H9 (cell line): Measurements from ENCODE around the gene KCNMA1. TPM values are rescaled to one million over a fixed set of nuclear protein-coding genes. Genes with fewer than 3 reads are reported as not detected.

Source experiments
- DNase-seq: peaks from one replicate; pipeline ENCODE4 v3.0.0-alpha.2; 2017
- H2AFZ ChIP-seq: one replicate; pipeline ENCODE4 v1.6.1; 2013; ENCODE audit warnings: mild to moderate bottlenecking, low read length, control low read depth, moderate library complexity
- H2AK5ac ChIP-seq: 2 replicates; pipeline ENCODE4 v1.6.1; 2013; ENCODE audit warnings: low read length, control low read depth, mixed read lengths; ENCODE audit not compliant: insufficient read length
- H2BK120ac ChIP-seq: one replicate; pipeline ENCODE4 v1.6.1; 2013; ENCODE audit warnings: low read depth, mild to moderate bottlenecking, low read length, control low read depth, inconsistent platforms; ENCODE audit not compliant: poor library complexity, severe bottlenecking
- H2BK12ac ChIP-seq: 2 replicates; pipeline ENCODE4 v1.6.1; 2013; ENCODE audit warnings: low read length, control low read depth, mixed read lengths, low read depth; ENCODE audit not compliant: insufficient read length
- H2BK15ac ChIP-seq: 2 replicates; pipeline ENCODE4 v1.6.1; 2013; ENCODE audit warnings: low read depth, low read length, control low read depth
- H2BK20ac ChIP-seq: one replicate; pipeline ENCODE4 v1.6.1; 2013; ENCODE audit warnings: low read depth, mild to moderate bottlenecking, low read length, control low read depth, inconsistent platforms; ENCODE audit not compliant: poor library complexity, severe bottlenecking
- H2BK5ac ChIP-seq: 2 replicates; pipeline ENCODE4 v1.6.1; 2013; ENCODE audit warnings: low read length, control low read depth, mixed read lengths; ENCODE audit not compliant: insufficient read length
- H3K14ac ChIP-seq: 2 replicates; pipeline ENCODE4 v1.6.1; 2013; ENCODE audit warnings: low read length, control low read depth; ENCODE audit not compliant: insufficient read depth
- H3K18ac ChIP-seq: 2 replicates; pipeline ENCODE4 v1.6.1; 2013; ENCODE audit warnings: low read depth, mild to moderate bottlenecking, mixed read lengths, low read length, control low read depth; ENCODE audit not compliant: insufficient read length
- H3K23ac ChIP-seq: 2 replicates; pipeline ENCODE4 v1.6.1; 2013; ENCODE audit warnings: low read length, control low read depth, mixed read lengths, low read depth; ENCODE audit not compliant: insufficient read length
- H3K23me2 ChIP-seq: 2 replicates; pipeline ENCODE4 v1.6.1; 2013; ENCODE audit warnings: low read depth, mild to moderate bottlenecking, mixed read lengths, low read length, control low read depth; ENCODE audit not compliant: insufficient read length, poor library complexity, severe bottlenecking
- H3K27ac ChIP-seq: 2 replicates; pipeline ENCODE4 v1.5.1; 2013; ENCODE audit warnings: low read length, control low read depth, mixed read lengths, low read depth; ENCODE audit not compliant: insufficient read length
- H3K27me3 ChIP-seq: 2 replicates; pipeline ENCODE4 v1.6.1; 2013; ENCODE audit warnings: low read length, control low read depth, inconsistent platforms; ENCODE audit not compliant: insufficient read depth
- H3K4ac ChIP-seq: 2 replicates; pipeline ENCODE4 v1.6.1; 2013; ENCODE audit warnings: low read depth, mild to moderate bottlenecking, control low read depth, inconsistent platforms, low read length, moderate library complexity
- H3K4me1 ChIP-seq: 2 replicates; pipeline ENCODE4 v1.6.1; 2013; ENCODE audit warnings: low read length, control low read depth, inconsistent platforms; ENCODE audit not compliant: insufficient read depth
- H3K4me2 ChIP-seq: 2 replicates; pipeline ENCODE4 v1.6.1; 2013; ENCODE audit warnings: low read length, control low read depth, mixed read lengths; ENCODE audit not compliant: insufficient read length, insufficient read depth
- H3K56ac ChIP-seq: 2 replicates; pipeline ENCODE4 v1.6.1; 2013; ENCODE audit warnings: low read depth, mild to moderate bottlenecking, mixed read lengths, low read length, control low read depth; ENCODE audit not compliant: insufficient read length
- H3K79me1 ChIP-seq: 2 replicates; pipeline ENCODE4 v1.6.1; 2013; ENCODE audit warnings: low read depth, mild to moderate bottlenecking, moderate library complexity, low read length, control low read depth, inconsistent platforms; ENCODE audit not compliant: insufficient read depth, poor library complexity, severe bottlenecking
- H3K79me2 ChIP-seq: 2 replicates; pipeline ENCODE4 v1.6.1; 2013; ENCODE audit warnings: low read length, control low read depth, inconsistent platforms; ENCODE audit not compliant: insufficient read depth
- H3K9ac ChIP-seq: 2 replicates; pipeline ENCODE4 v1.6.1; 2013; ENCODE audit warnings: low read length, control low read depth, mixed read lengths; ENCODE audit not compliant: insufficient read length; ENCODE audit errors: extremely low read depth
- H3K9me3 ChIP-seq: one replicate; pipeline ENCODE4 v1.6.1; 2013; ENCODE audit warnings: low read depth, low read length, inconsistent platforms; ENCODE audit not compliant: control insufficient read depth
- H3T11ph ChIP-seq: one replicate; pipeline ENCODE4 v1.6.1; 2013; ENCODE audit warnings: mild to moderate bottlenecking, low read length, control low read depth, inconsistent platforms
- H4K20me1 ChIP-seq: one replicate; pipeline ENCODE4 v1.6.1; 2013; ENCODE audit not compliant: control insufficient read depth, insufficient read length, insufficient read depth
- H4K5ac ChIP-seq: 2 replicates; pipeline ENCODE4 v1.6.1; 2013; ENCODE audit warnings: low read depth, mild to moderate bottlenecking, mixed read lengths, low read length, control low read depth; ENCODE audit not compliant: insufficient read length
- H4K8ac ChIP-seq: replicated peaks from 2 replicates; pipeline ENCODE4 v1.6.1; 2013; ENCODE audit warnings: low read length, control low read depth, mixed read lengths, low read depth; ENCODE audit not compliant: insufficient read length
- H4K91ac ChIP-seq: 2 replicates; pipeline ENCODE4 v1.6.1; 2013; ENCODE audit warnings: low read depth, mild to moderate bottlenecking, moderate library complexity, mixed read lengths, low read length, control low read depth; ENCODE audit not compliant: insufficient read length
- H3K27ac Mint-ChIP-seq, 3 experiments: 2 replicates in 2 of 3; 3 replicates in 1 of 3; pipeline ENCODE4 v1.8.0; 2020 to 2021; ENCODE audit warnings: mixed read lengths in 3 of 3, mild to moderate bottlenecking in 1 of 3, moderate library complexity in 1 of 3
- H3K27me3 Mint-ChIP-seq: 2 replicates; pipeline ENCODE4 v1.8.0; 2021; ENCODE audit warnings: low read depth, mild to moderate bottlenecking, moderate library complexity, mixed read lengths
- H3K36me3 Mint-ChIP-seq, 3 experiments: 2 replicates in 2 of 3; 3 replicates in 1 of 3; pipeline ENCODE4 v1.8.0; 2020 to 2021; ENCODE audit warnings: low read depth in 3 of 3, mixed read lengths in 3 of 3; ENCODE audit not compliant: insufficient read depth in 1 of 3
- H3K4me1 Mint-ChIP-seq, 2 experiments: 2 replicates each; pipeline ENCODE4 v1.8.0; 2020; ENCODE audit warnings: mixed read lengths in 2 of 2
- H3K4me3 Mint-ChIP-seq, 2 experiments: 2 replicates in 1 of 2; 3 replicates in 1 of 2; pipeline ENCODE4 v1.8.0; 2020 to 2021; ENCODE audit warnings: mild to moderate bottlenecking in 2 of 2, mixed read lengths in 2 of 2, moderate library complexity in 1 of 2
- H3K9me3 Mint-ChIP-seq, 2 experiments: 2 replicates in 1 of 2; 3 replicates in 1 of 2; pipeline ENCODE4 v1.8.0; 2020; ENCODE audit warnings: mild to moderate bottlenecking in 2 of 2, mixed read lengths in 2 of 2, moderate library complexity in 1 of 2
- WGBS: extraction: QIAGEN DNeasy Blood & Tissue Kit; methylation state at CpG from one replicate; pipeline ENCODE4 v1.1.7; 2013; ENCODE audit warnings: missing lambda C conversion rate, low lambda C conversion rate, mixed read lengths; ENCODE audit not compliant: insufficient read length; ENCODE audit errors: extremely low coverage; 5-methylcytosine and 5-hydroxymethylcytosine counted together
- total RNA-seq: library from RNA; stranded (reverse); gene quantifications from 2 replicates; pipeline ENCODE4 v1.2.1, GENCODE V29; 2021
- TF ChIP-seq, protein P1 (sequence below): fragments of 200-600 bp; sonication (generic); conservative IDR thresholded peaks from 3 replicates; pipeline ENCODE4 v1.8.0; 2021; ENCODE audit warnings: antibody characterized with exemption, mild to moderate bottlenecking

The KCNMA1 gene
- total RNA-seq, 1 experiment from 2014 or later = 2.0 TPM

DNA sequence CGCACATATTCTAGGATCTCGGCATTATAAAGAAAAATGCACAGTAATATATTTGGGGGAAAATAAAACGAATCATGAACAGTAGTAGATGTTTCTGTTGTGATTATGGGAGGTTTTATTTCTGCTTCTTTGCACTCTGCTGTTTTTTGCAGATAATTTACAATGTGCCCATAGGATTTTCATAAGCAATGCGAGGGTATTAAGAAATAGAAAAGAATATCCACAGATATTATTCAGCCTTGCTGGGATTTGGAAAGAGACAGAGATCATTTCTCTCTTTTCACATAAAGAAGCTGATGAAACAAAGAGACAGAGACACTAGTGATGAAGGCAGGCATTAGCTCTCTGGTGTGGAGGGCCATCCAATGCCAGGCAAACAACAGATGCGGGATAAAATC, 158.6 kb downstream of the KCNMA1 start:
- Histone ChIP-seq H3K4me1 (no peaks in the 10 kb centered on the region), H3K23ac (no peak overlapping the region), H3K56ac (no peak overlapping the region), H3K79me2 (no peaks in the 10 kb centered on the region), H2BK12ac (no peak overlapping the region), H4K5ac (no peak overlapping the region), H3K79me1 (no peaks in the 10 kb centered on the region), H2BK20ac (no peak overlapping the region), H3K27me3 (no peaks in the 10 kb centered on the region), H2BK15ac (no peak overlapping the region), H2BK120ac (no peak overlapping the region), H3K9me3 (no peaks in the 10 kb centered on the region), H3K14ac (no peak overlapping the region), H4K8ac (no peak overlapping the region), H2BK5ac (no peak overlapping the region), H2AK5ac (no peak overlapping the region), H3K23me2 (no peaks in the 10 kb centered on the region), H3K9ac (no peak overlapping the region), H3K4ac (no peak overlapping the region), H4K91ac (no peak overlapping the region), H3K27ac (no peak overlapping the region), H3T11ph (no peak overlapping the region), H3K4me2 (no peak overlapping the region), H3K18ac (no peak overlapping the region), H4K20me1 (no peaks in the 10 kb centered on the region), H2AFZ (no peak overlapping the region)
- no peaks in the 10 kb centered on the region for H3K36me3 Mint-ChIP-seq
- no peaks in the 10 kb centered on the region for H3K9me3 Mint-ChIP-seq
- H3K27ac Mint-ChIP-seq = no peak overlapping the region
- H3K4me1 Mint-ChIP-seq = peaks cover under 1 to 4% of the 10 kb centered on the region in 2 experiments; a peak in 3 of 4 replicates
- TF ChIP-seq, protein P1, sequence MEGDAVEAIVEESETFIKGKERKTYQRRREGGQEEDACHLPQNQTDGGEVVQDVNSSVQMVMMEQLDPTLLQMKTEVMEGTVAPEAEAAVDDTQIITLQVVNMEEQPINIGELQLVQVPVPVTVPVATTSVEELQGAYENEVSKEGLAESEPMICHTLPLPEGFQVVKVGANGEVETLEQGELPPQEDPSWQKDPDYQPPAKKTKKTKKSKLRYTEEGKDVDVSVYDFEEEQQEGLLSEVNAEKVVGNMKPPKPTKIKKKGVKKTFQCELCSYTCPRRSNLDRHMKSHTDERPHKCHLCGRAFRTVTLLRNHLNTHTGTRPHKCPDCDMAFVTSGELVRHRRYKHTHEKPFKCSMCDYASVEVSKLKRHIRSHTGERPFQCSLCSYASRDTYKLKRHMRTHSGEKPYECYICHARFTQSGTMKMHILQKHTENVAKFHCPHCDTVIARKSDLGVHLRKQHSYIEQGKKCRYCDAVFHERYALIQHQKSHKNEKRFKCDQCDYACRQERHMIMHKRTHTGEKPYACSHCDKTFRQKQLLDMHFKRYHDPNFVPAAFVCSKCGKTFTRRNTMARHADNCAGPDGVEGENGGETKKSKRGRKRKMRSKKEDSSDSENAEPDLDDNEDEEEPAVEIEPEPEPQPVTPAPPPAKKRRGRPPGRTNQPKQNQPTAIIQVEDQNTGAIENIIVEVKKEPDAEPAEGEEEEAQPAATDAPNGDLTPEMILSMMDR = no peak
- no peaks in the 10 kb centered on the region; the same call in 1 of the 2 replicates for H3K27me3 Mint-ChIP-seq
- WGBS = no CpG with 5 or more reads among the region's 5 CpGs
- DNase-seq = no peak
- H3K4me3 Mint-ChIP-seq = no peak overlapping the region
